ENCODE results near the gene SH3RF1.
"Not testable (repeated sequence)": the region's sequence is repeated elsewhere in the genome, so short reads cannot be mapped to it uniquely, and the experiment has no call there.

Gene SH3RF1

DNA sequence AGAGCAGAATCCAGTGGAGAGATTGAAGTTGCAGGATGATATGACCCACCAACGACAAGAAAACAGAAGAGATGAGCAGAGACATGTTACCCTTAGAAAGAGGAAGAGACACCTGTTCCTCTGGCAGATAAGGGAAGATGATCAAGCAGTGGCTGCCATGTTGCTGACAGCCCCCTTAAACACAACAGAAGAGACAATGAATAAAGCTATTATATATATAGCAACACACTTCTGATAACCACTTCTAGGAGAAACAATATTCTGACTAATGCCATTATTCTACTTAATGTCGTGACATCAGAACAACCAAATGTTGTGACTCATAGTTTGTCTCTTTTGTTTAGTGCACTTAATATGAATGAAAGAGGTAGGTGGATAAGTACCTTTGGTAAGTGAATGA, 44.9 kb downstream of the SH3RF1 start:
- no peak for DNase-seq (ENCODE audit: low read depth)

DNA sequence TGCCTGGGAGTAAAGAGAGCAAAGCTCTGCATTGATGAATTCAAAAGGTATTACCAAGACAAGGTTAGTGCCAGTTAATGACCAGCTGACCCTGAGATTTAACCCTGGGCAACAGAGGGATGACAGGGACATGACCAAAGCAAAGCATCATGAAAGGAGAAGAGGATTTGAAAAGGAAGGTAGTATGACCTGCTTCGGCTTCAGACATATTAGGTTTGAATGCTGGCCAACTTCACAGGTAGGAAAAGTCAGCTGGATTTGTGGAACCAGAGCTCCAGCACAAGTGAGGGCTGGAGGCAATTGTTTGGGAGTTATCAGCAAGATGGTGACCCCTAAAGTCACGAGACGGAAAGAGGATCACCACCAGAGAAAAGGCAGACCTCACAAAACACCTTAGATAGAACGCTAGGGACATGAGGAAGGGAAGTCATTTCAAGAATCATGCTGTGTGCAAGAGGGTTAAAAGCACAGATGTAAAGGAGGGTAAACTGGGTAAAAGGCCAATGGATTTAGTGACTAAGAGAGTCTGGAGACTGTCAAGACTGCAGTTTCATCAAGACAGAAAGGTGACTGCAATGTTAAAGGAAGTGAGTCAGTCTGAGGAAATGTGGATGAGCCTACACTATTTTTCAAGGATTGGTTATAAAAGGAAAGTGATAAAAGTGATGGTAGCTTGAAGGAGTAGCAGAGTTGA, 45.6 kb downstream of the SH3RF1 start:
- DNase-seq (ENCODE audit: low read depth), result no peak

GRCh38 chr4:169222761-169223160, 48.0 kb downstream of the SH3RF1 start:
- DNase-seq (ENCODE audit: low read depth), result no peak

GRCh38 chr4:169221662-169222061, 49.1 kb downstream of the SH3RF1 start:
- DNase-seq (ENCODE audit: low read depth), result no peak

- no peak for DNase-seq (ENCODE audit: low read depth)
These were observed 49.8 kb downstream of the SH3RF1 start for GRCh38 chr4:169220854-169221411.

DNA sequence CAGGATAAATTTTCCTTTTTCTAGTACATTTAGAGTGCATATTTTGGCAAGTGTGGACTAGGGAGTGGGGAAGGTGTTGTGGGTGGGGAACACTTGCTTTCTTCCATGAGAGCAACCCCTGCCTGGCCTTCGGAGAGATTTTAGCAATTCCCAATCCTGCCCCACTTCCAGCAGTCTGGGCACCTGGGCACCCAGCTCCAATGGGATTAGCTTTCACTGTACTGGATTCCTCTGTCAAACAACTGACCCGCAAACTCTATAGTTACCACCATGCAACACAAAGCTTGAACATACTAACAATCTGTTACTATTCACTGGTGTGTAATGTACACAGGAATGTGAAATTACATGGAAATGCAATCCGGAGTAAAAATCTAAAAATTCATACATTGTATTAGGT, 50.3 kb downstream of the SH3RF1 start:
- DNase-seq (ENCODE audit: low read depth), result no peak

DNA sequence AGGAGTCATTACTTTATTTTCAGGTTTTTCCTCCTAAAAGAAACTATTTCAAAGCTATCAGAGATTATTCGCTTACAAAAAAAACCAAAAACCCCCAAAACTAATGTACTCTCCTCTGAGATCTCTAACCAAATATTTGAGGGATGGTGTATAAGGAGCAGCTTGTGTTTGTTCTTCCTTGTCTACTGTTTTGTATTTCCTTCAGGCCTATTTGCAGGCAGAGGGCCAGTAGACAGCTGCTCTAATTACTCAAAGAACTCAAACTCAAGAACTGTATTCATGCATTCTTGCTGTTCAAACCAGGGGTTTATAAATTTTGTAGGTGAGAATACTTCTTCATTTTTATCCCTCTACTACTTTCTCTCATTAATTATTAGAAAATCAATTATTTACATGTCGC, 51.3 kb downstream of the SH3RF1 start:
- DNase-seq (ENCODE audit: low read depth), result no peak

- no peak for DNase-seq (ENCODE audit: low read depth)
These were observed 55.1 kb downstream of the SH3RF1 start for GRCh38 chr4:169215656-169216055.

- no peak for DNase-seq (ENCODE audit: low read depth)
These were observed 57.8 kb downstream of the SH3RF1 start for GRCh38 chr4:169212981-169213380.

DNA sequence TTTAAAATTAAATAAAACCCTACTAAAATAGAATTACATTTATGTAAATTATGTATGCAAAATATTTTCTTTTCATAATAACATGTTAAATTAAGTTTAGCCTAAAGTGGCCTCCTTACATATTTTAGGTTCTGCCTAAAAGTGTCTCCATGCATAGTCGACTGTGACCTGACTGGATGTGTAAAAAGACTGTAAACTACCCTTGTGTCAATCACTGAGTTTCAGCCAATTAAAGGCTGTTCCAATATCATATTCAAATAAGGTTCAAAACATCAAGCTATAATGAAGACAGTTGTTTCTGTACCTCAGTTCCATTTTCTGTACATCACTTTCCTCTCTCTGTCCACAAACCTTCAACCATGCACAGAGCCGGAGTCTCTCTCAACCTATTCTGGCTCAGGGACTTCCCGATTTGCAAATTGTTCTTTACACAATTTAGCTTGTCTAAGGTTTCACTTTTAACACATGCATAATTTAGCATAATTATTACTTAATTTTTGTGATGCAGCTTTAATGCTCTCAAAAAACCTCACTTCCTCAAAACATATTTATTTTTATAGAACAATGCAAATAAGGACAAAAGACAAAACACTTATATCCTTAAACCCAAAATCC, 60.1 kb downstream of the SH3RF1 start:
- no peak for DNase-seq (ENCODE audit: low read depth)

DNA sequence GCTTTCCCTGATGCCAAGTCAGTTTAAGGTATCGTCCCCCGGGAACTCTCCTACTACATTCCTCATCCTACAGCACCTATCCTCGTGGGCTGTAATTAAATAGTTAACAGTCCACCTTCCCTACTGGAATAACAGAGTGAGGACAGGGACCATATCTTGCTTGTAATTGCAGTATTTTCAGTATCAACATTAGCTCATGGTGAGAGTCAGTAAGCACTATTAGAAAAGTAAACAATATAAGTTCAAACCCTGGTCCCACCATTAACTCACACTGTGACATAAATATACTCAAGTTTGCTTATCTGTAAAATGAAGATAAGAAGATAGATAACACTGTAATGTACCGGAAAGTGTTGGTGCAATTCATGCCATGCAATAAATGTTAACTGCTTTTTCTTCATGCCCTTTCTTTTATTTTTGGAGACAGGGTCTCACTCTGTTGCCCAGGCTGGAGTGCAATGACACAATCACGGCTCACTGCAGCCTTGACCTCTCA, 61.3 kb downstream of the SH3RF1 start:
- no peak for DNase-seq (ENCODE audit: low read depth)

- no peak for DNase-seq (ENCODE audit: low read depth)
These were observed 62.2 kb downstream of the SH3RF1 start for GRCh38 chr4:169208516-169208915.

- no peak for DNase-seq (ENCODE audit: low read depth)
These were observed 62.7 kb downstream of the SH3RF1 start for GRCh38 chr4:169208090-169208455.

DNA sequence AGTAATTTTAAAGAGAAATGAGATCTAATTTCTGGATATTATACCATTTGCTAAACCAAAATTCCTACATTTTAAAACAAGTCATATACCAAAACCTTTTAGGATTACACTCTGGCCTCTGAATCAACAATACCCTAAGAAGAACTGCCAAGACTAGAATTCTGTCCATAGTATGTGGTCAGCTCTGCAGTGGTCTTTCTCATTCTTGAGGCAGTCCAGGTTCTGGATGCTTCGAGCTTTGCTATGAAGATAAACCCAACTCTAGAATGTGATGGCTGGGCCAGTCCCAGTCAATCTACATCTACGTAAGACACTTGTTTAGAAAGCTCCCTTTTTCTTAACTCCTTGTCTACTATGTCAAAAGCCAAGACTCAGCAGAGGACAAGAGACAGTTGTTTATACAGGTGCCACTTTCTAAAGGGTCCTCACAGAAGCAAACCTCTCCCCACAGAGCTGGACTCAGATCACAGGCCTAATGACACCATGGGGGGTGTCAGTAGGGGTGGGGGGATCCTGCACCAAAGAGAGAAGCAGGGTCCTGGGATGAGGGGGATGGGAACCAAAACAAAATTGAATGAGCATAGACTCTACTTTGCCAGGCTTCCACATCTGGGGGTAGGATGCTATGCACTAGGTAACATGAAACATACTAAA, 63.2 kb downstream of the SH3RF1 start:
- DNase-seq (ENCODE audit: low read depth), result no peak

- DNase-seq (ENCODE audit: low read depth), result no peak
These were observed 65.0 kb downstream of the SH3RF1 start for GRCh38 chr4:169205744-169206080.

GRCh38 chr4:169205075-169205743, 65.5 kb downstream of the SH3RF1 start:
- no peak for DNase-seq (ENCODE audit: low read depth)

GRCh38 chr4:169203891-169204290, 66.9 kb downstream of the SH3RF1 start:
- no peak for DNase-seq (ENCODE audit: low read depth)

DNA sequence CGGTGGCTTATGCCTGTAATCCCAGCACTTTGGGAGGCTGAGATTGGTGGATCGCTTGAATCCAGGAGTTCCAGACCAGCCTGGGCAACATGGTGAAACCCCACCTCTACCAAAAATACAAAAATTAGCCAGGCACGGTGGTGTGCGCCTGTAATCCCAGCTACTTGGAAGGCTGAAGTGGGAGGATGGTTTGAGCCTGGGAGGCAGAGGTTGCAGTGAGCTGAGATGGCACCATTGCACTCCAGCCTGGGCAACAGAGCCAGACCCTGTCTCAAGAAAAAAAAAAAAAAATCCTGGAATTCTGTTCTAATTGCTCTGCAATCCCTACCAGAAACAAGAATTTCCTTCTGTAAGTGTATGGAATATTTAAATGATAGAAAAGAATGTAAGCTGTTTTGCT, 67.5 kb downstream of the SH3RF1 start:
- DNase-seq (ENCODE audit: low read depth), result not testable (repeated sequence)

DNA sequence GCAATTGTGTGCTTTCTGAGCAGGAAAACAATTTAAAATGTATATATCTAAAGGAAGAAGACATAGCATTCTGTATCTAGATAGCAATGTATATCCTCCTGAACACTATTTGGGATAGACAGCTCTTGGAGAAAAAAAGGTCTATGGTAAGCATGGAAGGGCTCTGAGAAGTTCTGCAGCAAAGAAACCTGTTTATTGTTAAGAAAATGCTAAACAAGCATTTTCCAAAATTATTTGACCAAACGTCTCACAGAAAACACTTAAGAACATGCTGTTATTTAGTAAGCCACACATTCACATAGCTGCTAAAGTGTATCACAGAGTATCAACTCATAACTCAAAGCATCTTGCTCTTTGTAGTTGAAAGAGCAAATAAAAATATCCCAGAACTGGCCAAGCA, 67.9 kb downstream of the SH3RF1 start:
- no peak for DNase-seq (ENCODE audit: low read depth)

DNA sequence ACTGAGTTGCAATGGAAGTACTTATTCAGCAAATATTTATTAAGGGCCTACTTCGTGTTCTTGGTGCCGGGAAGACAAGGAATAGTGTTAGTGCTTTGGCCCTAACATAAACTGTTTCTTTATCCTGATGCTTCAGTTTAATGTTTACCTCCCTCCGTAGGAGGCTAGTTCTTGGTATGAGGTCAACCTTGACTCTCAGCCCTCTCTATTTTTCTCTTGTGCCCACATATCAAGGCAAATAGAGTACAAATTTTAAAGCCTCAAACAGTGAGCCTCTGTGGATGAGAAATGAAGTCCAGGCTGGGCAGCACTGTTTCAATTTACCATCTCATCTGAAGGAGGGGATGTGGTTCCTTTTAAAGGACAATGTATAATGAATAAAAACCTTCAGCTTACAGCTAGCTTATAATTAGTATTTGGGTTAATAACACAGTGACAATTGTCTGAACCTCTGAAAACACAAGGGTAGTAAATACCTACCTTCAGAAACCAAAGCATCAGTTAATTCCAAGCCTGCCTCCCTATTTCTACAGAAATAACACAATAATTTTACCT, 68.5 kb downstream of the SH3RF1 start:
- no peak for DNase-seq (ENCODE audit: low read depth)

GRCh38 chr4:169201222-169202144, 69.3 kb downstream of the SH3RF1 start:
- no peak for DNase-seq (ENCODE audit: low read depth)

Data from activated T-cell treated with anti-CD3 and anti-CD28 coated beads for 24 hours (primary cell).